Measurements from ENCODE around the gene SECTM1.

SECTM1 gene

DNA sequence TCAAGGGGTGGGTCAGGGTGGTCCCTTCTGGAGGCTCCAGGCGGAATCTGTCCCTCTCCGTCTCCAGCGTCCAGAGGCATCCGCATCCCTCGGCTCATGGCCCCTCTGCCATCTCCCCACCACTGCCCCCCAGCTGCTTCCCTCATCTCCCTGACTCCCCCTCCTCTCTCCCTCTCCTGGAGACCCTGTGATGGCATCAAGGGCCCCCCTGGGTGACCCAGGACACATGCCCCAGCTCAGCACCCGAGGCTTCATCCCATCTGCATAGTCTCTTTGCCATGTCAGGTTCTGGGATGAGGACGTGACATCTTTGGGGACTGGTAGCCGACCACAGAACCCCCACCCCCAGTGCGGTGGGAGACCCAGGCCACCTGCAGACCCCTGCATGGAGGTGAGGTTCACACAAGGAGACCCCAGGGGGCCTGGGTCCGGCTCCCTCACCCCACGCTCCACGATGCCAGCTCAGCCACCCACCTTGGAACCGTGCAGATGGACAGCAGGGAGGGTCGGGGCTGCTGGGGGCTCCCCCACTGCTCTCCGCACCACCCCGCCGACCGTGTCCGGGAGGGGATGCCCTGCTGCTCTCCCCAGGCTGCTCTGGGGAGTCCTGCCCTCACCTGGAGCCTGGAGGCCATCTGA is 3.8 kb downstream of the SECTM1 start:
- H3K4me3 ChIP-seq (ENCODE audit: low read depth, low read length) = no peak overlapping the region

- H3K4me3 ChIP-seq (ENCODE audit: low read depth, low read length) = no peak overlapping the region
These were observed 4.5 kb downstream of the SECTM1 start for GRCh38 chr17:82328994-82329507.

GRCh38 chr17:82328141-82328993 is 5.2 kb downstream of the SECTM1 start:
- H3K4me3 ChIP-seq (ENCODE audit: low read depth, low read length) = no peak overlapping the region

DNA sequence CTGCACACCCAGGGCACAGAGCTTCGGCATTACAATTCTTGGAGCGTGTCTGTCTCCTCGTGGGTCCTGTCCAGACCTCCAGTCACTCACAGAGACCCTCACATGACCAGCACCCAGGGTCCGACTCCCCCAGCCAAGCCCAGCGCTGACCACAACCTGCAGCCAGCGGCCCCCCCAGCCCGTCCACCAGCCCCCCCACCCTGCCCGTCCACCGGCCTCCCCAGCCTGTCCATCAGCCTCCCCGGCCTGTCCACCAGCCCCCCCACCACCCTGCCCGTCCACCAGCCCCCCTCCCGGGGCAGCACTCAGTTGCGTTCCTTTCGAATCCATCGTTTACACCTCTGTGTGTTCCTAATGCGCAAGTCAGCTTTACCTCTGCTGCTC is 5.8 kb downstream of the SECTM1 start:
- no peak overlapping the region for H3K4me3 ChIP-seq (ENCODE audit: low read depth, low read length)

DNA sequence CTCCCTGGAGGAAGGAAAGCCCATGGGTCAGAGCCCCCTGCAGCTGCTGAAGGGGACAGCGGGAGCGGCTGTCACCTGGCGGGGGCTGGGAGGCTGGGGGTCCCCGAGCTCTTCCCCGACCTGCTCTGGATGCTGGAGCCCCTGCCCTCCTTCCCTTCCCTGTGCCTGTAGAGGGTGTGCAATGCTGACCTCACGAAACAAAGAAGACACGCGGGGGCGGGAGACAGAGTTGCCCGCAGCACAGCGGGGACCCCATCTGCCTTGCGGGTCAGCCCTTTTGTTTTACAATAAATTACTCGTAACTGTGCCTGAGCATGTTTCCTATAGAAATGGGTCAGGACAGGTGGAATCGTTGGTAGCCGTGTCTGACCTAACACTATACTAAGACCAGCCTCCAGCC is 6.3 kb downstream of the SECTM1 start:
- H3K4me3 ChIP-seq (ENCODE audit: low read depth, low read length) = no peak overlapping the region

GRCh38 chr17:82325286-82326180 is 8.0 kb downstream of the SECTM1 start:
- H3K4me3 ChIP-seq (ENCODE audit: low read depth, low read length) = no peak overlapping the region

DNA sequence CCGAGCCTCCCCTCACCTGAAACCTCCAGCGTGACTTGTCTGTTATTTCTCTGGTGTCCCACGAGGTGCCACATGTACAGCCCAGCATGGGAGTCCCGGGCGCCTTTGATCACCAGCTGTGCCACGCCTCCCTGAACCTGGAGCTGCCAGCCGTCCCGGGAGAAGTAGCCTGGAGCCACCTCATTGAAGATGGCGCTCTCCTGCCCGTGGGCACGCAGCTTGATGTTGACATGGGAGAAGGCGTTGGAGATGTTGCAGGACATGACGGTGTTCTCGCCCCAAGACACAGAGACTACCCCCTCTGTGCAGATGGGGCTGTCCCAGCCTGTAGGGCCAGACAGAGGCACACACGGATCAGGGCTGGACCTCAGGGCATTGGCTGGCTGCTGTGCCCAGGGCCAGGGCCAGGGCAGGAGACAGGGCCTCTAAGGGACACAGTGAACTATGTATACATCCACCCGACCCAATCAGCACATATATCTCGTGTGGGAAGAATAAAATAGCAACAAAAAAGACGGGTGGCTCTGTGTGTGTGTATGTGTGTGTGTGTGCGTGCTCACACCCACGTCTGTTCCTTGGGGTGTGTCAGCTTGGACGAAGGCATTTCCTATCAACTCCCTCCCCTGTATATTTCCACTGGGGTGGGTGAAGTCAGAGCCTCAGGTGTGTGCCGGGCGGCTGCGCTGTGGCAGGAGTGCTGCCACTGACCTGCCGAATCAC is 8.8 kb downstream of the SECTM1 start:
- H3K4me3 ChIP-seq (ENCODE audit: low read depth, low read length) = no peak overlapping the region

GRCh38 chr17:82323514-82324234 is 9.9 kb downstream of the SECTM1 start:
- no peak overlapping the region for H3K4me3 ChIP-seq (ENCODE audit: low read depth, low read length)

DNA sequence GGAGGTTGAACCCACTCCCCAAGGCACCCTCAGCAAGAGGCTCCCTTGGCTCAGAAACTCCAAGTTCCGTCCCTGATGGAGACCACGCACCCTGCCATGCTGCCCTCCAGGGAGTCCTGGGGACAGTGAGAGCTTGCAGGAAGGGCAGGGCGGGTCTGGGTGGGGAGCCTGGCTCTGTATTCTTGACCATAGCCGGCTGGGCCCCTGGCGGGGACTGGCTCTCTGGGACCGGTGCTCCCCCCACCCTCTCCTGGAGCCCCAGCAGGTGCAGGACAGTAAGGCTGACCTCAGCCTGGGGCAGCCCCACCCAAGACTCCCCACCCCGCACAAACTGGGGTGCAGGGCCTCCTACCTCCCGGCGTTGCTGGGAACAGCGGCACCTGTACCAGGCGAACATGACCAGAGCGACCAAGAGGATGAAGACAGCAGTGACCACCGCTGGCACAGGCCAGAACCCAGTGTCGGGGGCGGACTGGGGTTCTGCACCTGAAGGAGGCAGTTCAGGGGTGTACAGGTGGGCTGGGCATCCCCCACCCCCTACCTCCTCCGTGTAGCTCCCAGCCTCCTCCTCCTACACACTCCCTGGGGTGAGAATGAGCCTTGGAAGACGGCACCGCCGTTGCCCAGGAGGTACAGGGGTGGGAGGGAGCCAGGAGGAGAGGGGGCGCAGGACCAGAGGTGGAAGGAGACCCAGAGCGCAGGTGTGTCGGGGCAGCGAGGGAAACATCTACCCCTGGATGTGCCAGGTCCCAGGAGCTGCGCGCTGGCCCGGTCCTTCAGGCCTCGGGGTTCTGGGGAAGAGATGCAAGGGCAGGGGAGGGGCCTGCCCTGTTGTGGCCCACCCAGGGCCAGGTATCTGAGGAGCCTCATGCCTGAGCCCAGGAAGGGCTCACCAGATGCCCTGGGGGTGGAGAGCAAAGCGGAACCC is 10.8 kb downstream of the SECTM1 start:
- no peak overlapping the region for H3K4me3 ChIP-seq (ENCODE audit: low read depth, low read length)

GRCh38 chr17:82321947-82322466 is 11.6 kb downstream of the SECTM1 start:
- H3K4me3 ChIP-seq (ENCODE audit: low read depth, low read length) = no peak overlapping the region

- no peak overlapping the region for H3K4me3 ChIP-seq (ENCODE audit: low read depth, low read length)
These were observed 12.3 kb downstream of the SECTM1 start for GRCh38 chr17:82320956-82321927.

DNA sequence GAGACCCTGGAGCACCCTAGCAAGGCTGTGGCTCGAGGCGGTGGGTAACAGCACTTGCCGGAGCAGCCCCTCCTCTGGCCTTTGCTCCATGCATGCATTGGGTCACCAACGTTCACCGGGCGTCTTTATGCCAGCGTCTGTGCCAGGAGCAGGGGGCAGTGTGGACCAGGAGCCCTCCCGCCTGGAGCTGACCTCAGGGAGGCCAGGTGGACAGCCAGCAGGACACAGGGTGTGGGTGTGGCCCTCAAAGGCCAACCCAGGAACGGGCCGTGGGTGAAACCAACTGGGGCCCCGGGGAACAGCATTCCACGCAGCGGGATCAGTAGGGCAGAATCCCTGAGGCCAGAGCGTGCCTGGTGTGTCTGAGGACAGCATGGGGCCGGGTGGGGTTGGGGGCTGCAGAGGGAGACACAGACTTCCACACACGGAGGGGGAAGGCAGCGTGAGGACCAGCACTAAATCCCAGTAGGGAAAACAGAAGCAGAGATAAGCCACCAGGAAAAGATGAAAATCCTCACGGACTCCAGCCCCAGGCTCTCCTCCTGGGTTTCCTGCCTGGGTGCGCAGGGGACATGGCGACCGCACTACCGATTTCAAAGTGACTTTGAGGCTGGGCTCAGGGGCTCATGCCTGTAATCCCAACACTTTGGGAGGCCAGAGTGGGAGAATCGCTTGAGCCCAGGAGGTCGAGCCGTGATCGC is 13.3 kb downstream of the SECTM1 start:
- no peak overlapping the region for H3K4me3 ChIP-seq (ENCODE audit: low read depth, low read length)

GRCh38 chr17:82319619-82320062 is 13.9 kb downstream of the SECTM1 start:
- no peak overlapping the region for H3K4me3 ChIP-seq (ENCODE audit: low read depth, low read length)

- H3K4me3 ChIP-seq (ENCODE audit: low read depth, low read length) = no peak overlapping the region
These were observed 14.6 kb downstream of the SECTM1 start for GRCh38 chr17:82318772-82319606.

DNA sequence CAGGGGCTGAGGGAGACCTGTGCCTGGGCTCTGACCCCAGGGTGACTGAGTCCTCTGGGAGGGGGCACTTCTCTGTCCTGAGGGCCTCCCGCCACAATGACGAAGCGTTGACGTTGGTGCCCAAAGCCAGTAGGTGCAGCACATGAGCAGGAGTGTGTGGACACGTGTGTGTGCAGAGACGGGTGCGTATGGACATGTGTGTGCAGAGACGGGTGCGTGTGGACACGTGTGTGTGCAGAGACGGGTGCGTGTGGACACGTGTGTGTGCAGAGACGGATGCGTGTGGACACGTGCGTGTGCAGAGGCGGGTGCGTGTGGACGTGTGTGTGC is 15.4 kb downstream of the SECTM1 start:
- no peak overlapping the region for H3K4me3 ChIP-seq (ENCODE audit: low read depth, low read length)
